GM12801 (cell line): ENCODE measurements around the gene NHERF2.

Experiments used
- CTCF ChIP-seq: IDR thresholded peaks from one replicate; pipeline ENCODE4 v1.5.1; 2011; ENCODE audit warnings: control low read depth; ENCODE audit not compliant: insufficient read length; ENCODE audit errors: extremely low read depth

Gene NHERF2

DNA sequence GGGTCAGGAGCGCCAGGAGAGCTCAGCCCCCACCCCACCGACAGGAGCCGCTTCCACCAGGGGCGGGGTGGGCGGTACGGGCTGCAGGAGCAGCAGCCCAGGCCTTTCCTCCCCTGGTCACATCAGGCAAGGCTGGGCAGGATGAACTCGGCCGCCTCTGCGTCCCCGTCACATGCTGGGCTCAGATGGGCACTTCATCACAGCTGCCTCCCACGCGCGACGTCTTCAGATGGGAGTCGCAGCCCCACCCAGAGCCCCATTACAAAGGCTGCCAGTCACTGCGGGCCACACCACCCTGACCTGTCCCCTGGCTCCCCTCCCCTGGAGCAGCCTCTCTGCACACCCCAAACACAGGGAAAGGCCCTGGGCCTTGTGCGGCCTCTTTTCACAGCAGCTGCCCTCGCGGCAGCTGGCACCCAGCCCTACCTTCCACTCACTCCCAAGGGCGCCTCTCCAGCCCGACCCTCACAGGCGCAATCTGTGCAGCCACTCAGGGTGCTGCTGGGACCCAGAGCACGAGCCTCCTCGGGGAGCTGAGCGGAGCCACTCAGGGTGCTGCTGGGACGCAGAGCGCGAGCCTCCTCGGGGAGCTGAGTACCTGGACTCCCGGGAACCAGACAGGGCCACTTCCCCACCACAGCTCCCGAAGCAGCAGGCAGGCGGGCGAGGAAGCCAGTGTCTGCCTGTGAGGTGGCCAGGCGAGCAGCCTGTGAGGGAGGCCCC, 21.7 kb upstream of the NHERF2 start:
- no peak for TF ChIP-seq CTCF

DNA sequence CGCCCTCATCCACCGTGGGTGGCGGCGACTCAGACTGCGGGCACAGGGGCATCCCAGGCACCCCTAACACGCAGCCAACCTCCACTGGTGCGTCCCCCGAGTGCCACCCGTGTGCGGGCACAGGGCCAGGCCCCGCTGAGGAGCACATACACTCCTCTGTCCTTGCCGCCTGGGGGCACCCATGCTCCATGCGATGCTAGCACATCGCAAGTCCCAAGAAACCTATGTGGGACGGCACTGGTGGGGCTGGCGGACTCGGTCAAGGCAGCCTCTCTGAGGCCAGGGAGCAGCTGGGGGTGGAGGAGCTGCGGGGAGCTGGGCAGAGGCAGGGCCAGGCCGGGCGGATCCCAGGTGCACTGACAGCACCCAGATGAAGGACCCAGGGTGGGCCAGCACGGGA, 21.1 kb upstream of the NHERF2 start:
- no peak for TF ChIP-seq CTCF

- no peak for TF ChIP-seq CTCF
These were observed 20.4 kb upstream of the NHERF2 start for GRCh38 chr16:2006317-2006716.

DNA sequence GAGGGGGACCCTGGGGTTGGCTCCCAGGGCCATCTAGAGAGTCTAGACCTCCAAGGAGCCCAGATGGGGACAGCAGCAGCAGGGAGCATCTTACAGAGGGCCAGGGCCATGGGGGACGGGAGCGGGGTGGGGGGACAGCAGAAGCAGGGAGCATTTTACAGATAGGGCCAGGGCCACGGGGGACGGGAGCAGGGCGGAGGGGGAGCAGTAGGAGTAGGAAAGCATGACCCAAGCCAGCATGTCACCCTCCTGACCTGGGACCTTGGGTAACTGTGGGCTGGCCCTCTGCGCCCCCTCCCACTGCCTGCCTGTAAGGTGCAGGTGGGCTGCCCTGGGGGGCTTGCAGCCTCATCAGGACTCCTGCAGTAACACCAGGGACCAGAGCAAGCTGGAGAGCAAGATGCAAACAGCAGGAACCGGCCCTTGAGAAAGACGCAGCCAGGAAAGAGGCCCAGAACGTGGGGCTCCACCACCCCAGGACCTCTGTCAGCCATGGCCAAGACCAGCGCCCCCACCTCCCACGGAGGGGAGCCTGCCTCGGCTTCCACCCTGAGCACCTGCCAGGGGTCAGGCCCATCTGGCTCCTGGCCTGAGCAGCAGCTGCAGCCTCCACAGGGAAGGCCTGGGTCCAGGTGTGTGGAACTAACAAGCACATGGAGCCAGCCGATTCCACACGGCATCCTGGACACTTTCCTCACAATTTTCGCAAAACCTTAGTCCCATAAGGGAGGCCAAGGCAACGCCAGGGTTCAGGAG, 19.4 kb upstream of the NHERF2 start:
- TF ChIP-seq CTCF, result no peak

GRCh38 chr16:2008009-2008526, 18.6 kb upstream of the NHERF2 start:
- no peak for TF ChIP-seq CTCF

GRCh38 chr16:2008631-2009163, 18.0 kb upstream of the NHERF2 start:
- TF ChIP-seq CTCF, result no peak

DNA sequence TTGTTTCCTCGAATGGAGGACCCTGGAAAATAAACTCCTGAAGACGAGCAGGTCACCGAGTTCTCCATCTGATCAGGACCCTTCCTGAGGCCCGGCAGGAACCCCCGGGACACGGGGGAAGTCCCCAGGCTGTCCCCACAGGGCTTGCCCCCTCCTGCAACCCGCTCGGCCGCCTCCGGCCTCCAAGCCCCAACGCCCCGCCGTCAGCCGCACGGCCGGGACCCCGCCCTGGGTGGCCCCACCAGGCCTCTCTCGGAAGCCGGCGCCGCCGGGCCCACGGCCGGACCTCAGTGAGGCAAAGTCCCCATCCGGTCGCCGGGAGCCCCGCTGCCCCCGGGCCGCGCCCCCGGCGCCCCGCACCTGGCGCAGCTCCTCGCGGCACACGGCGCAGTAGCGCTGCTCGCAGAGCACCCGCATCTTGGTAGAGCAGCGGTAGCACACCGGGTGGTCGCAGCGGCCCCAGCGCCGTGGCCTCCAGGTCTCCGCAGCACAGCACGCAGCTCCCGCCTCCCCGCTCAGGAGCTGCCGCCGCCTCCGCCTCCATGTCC, 17.5 kb upstream of the NHERF2 start:
- no peak for TF ChIP-seq CTCF
